OCI-LY3 (cell line): ENCODE data around the gene IDS.

Experiments used
- H2AFZ ChIP-seq: fragments of 200-600, 300-600 bp; shearing (Covaris generic); 2 replicates; pipeline ENCODE4 v1.6.0; 2014; ENCODE audit warnings: antibody characterized with exemption, low read depth, low read length
- H3K27ac ChIP-seq: fragments of 200-600, 300-600 bp; sonication (generic); 2 replicates; pipeline ENCODE4 v1.5.1; 2014; ENCODE audit warnings: mild to moderate bottlenecking, low read length, moderate library complexity, mixed read lengths
- H3K27me3 ChIP-seq: fragments of 200-600, 300-600 bp; sonication (generic); 2 replicates; pipeline ENCODE4 v1.6.1; 2014; ENCODE audit warnings: low read depth, low read length, mixed read lengths
- H3K36me3 ChIP-seq: fragments of 200-600, 300-600 bp; sonication (generic); replicated peaks from 2 replicates; pipeline ENCODE3; 2014; ENCODE audit warnings: low read depth, low read length, mixed read lengths
- H3K4me1 ChIP-seq: fragments of 300-600, 200-600 bp; sonication (generic); 2 replicates; pipeline ENCODE4 v1.6.1; 2014; ENCODE audit warnings: low read length, mixed read lengths
- H3K4me2 ChIP-seq: fragments of 200-600, 300-600 bp; sonication (generic); 2 replicates; pipeline ENCODE4 v1.6.1; 2014; ENCODE audit warnings: low read length, mixed read lengths
- H3K4me3 ChIP-seq: fragments of 300-600, 200-600 bp; sonication (generic); 2 replicates; pipeline ENCODE4 v1.5.1; 2014; ENCODE audit warnings: antibody characterized with exemption, mild to moderate bottlenecking, low read length, moderate library complexity
- H3K79me2 ChIP-seq: fragments of 300-600, 200-600 bp; shearing (Covaris generic); 2 replicates; pipeline ENCODE4 v1.6.1; 2014; ENCODE audit warnings: mild to moderate bottlenecking, low read length, mixed read lengths
- H3K9ac ChIP-seq: fragments of 300-600, 200-600 bp; shearing (Covaris generic); 2 replicates; pipeline ENCODE4 v1.6.0; 2014; ENCODE audit warnings: mild to moderate bottlenecking, low read length, moderate library complexity
- H3K9me3 ChIP-seq: fragments of 200-600, 300-600 bp; shearing (Covaris generic); 2 replicates; pipeline ENCODE4 v1.6.1; 2014; ENCODE audit warnings: low read length, mixed read lengths; ENCODE audit not compliant: insufficient read depth
- H4K20me1 ChIP-seq: fragments of 200-600, 300-600 bp; sonication (generic); 2 replicates; pipeline ENCODE4 v1.6.1; 2016; ENCODE audit warnings: low read length, mixed read lengths; ENCODE audit not compliant: insufficient read depth
- CTCF ChIP-seq: fragments of 200-600, 300-600 bp; sonication (generic); IDR thresholded peaks from 2 replicates; pipeline ENCODE4 v1.5.1; 2014; ENCODE audit warnings: antibody characterized with exemption, low read length, low read depth
- EZH2phosphoT487 ChIP-seq: fragments of 200-600 bp; shearing (Covaris generic); IDR thresholded peaks from 2 replicates; pipeline ENCODE4 v1.6.1; 2018; ENCODE audit warnings: antibody characterized with exemption, mixed run types, low read depth

Gene IDS

GRCh38 chrX:149499766-149500165 is 5.3 kb downstream of the IDS start:
- no peak overlapping the region for H3K27ac ChIP-seq
- TF ChIP-seq EZH2phosphoT487 (no peak), CTCF (no peak)

GRCh38 chrX:149498767-149499166 is 6.3 kb downstream of the IDS start:
- no peak overlapping the region for H2AFZ ChIP-seq
- H4K20me1 ChIP-seq: peaks cover 48% of the 10 kb centered on the region
- peaks cover 35% of the 10 kb centered on the region for H3K4me1 ChIP-seq
- no peak overlapping the region for H3K4me2 ChIP-seq
- no peaks in the 10 kb centered on the region for H3K27me3 ChIP-seq
- H3K27ac ChIP-seq: no peak overlapping the region
- no peak overlapping the region for H3K4me3 ChIP-seq
- H3K36me3 ChIP-seq: peaks cover 77% of the 10 kb centered on the region
- H3K9ac ChIP-seq: no peak overlapping the region
- no peak for TF ChIP-seq EZH2phosphoT487
- no peak for TF ChIP-seq CTCF
- peaks cover 25% of the 10 kb centered on the region for H3K79me2 ChIP-seq
- H3K9me3 ChIP-seq: no peaks in the 10 kb centered on the region

More at GRCh38 chrX:149499766-149500165, 5.3 kb downstream of the IDS start:
- Histone ChIP-seq H3K27me3 (no peaks in the 10 kb centered on the region), H4K20me1 (peaks cover 43% of the 10 kb centered on the region), H3K4me2 (no peak overlapping the region), H2AFZ (no peak overlapping the region), H3K9me3 (no peaks in the 10 kb centered on the region), H3K4me3 (no peak overlapping the region), H3K4me1 (peaks cover 35% of the 10 kb centered on the region), H3K9ac (no peak overlapping the region), H3K79me2 (peaks cover 34% of the 10 kb centered on the region), H3K36me3 (peaks cover 70% of the 10 kb centered on the region)

- Histone ChIP-seq H3K79me2 (peaks cover 20% of the 10 kb centered on the region), H3K36me3 (peaks cover 80% of the 10 kb centered on the region), H3K9me3 (no peaks in the 10 kb centered on the region), H3K27me3 (no peaks in the 10 kb centered on the region), H3K27ac (no peak overlapping the region), H2AFZ (no peak overlapping the region), H3K4me1 (peaks cover 30% of the 10 kb centered on the region), H3K4me3 (no peak overlapping the region), H4K20me1 (peaks cover 52% of the 10 kb centered on the region), H3K9ac (no peak overlapping the region), H3K4me2 (no peak overlapping the region)
- TF ChIP-seq CTCF (no peak), EZH2phosphoT487 (no peak)
Observed at GRCh38 chrX:149497626-149498025, 7.5 kb downstream of the IDS start.

GRCh38 chrX:149497054-149497453 is 8.1 kb downstream of the IDS start:
- peaks cover 46% of the 10 kb centered on the region for H4K20me1 ChIP-seq
- peaks cover 79% of the 10 kb centered on the region for H3K36me3 ChIP-seq
- no peak overlapping the region for H3K27ac ChIP-seq

More at GRCh38 chrX:149497054-149497453, 8.1 kb downstream of the IDS start:
- no peak overlapping the region for H2AFZ ChIP-seq
- peaks cover 24% of the 10 kb centered on the region for H3K4me1 ChIP-seq
- no peak overlapping the region for H3K9ac ChIP-seq
- H3K4me2 ChIP-seq: no peak overlapping the region
- H3K27me3 ChIP-seq: no peaks in the 10 kb centered on the region
- H3K4me3 ChIP-seq: no peak overlapping the region
- H3K79me2 ChIP-seq: peaks cover 14% of the 10 kb centered on the region
- H3K9me3 ChIP-seq: no peaks in the 10 kb centered on the region
- no peak for TF ChIP-seq EZH2phosphoT487
- no peak for TF ChIP-seq CTCF
